Skeletal muscle tissue (tissue), 4 donors: ENCODE results near the gene ARL6IP4. TPM values are rescaled to one million over a fixed set of nuclear protein-coding genes. Genes with fewer than 3 reads are reported as not detected.

Experiments
- H3K27ac ChIP-seq: one replicate; pipeline ENCODE4 v1.7.0; 2013; ENCODE audit warnings: mild to moderate bottlenecking, low read depth, low read length, inconsistent platforms
- H3K27me3 ChIP-seq, 3 donors: one replicate each; pipeline ENCODE4 v1.7.0; 2013; ENCODE audit warnings: low read length in 3 of 3; ENCODE audit not compliant: control insufficient read depth in 3 of 3, insufficient read depth in 3 of 3
- H3K36me3 ChIP-seq, 3 donors: one replicate each; pipeline ENCODE4 v1.7.0; 2013; ENCODE audit warnings: low read length in 3 of 3; ENCODE audit not compliant: control insufficient read depth in 3 of 3, insufficient read depth in 3 of 3
- H3K4me1 ChIP-seq, 3 donors: one replicate each; pipeline ENCODE4 v1.7.0; 2013; ENCODE audit warnings: low read length in 3 of 3, mild to moderate bottlenecking in 3 of 3; ENCODE audit not compliant: control insufficient read depth in 3 of 3, insufficient read depth in 3 of 3
- H3K4me3 ChIP-seq, 3 donors: one replicate each; pipeline ENCODE4 v1.7.0; 2013; ENCODE audit warnings: low read length in 3 of 3
- H3K9ac ChIP-seq, 3 donors: one replicate each; pipeline ENCODE4 v1.7.0; 2013; ENCODE audit warnings: low read length in 3 of 3, mild to moderate bottlenecking in 3 of 3, moderate library complexity in 2 of 3, low read depth in 1 of 3
- H3K9me3 ChIP-seq, 3 donors: one replicate each; pipeline ENCODE4 v1.7.0; 2013; ENCODE audit warnings: low read length in 3 of 3; ENCODE audit not compliant: control insufficient read depth in 3 of 3
- total RNA-seq: library from RNA; depleted of rRNA; stranded (reverse); fragments of >200 nt; gene quantifications from one replicate; pipeline ENCODE4 v1.2.3, GENCODE V29; 2014
- donor health status: Osteomylitis.

The ARL6IP4 gene
- total RNA-seq, 1 donor from 2014 or later, result 93.4 TPM

DNA sequence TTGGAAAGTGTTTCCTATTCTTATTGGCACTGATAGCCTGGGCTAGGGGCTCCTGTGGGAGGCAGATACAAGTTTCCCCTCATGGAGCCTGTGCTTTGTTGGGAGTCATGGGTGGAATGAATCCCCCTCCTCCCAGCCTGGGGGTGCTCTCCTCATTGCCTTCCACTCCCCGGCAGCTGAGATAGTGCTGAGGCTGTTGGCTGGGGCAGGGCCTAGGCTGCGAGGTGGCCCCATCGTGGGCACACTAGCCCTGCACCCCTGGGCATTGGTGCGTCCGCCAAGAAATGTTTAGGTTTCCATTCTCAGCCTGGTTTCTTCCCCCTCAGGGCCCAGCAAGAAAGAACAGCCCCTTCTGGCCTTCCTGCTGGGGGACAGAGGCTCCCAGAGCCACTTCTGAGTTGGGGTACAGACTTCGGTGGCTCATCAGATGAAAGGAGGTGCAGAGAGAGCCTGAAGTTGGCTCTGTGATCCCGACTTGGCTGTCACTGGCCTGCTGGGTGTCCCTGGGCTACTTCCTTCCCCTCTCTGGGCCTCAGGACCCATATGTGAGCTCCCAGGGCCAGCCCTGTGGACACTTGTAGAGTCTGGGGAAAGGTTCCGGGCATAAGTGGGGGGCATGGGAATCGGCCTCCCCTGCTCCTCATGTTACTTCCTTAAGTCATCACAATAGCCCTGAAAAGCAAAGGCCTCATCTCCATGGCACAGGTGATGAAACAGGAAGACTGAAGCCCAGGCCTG is 2.7 kb upstream of the ARL6IP4 start:
- H3K27me3 ChIP-seq, result no peaks in the 10 kb centered on the region

GRCh38 chr12:122978507-122978955 is 1.9 kb upstream of the ARL6IP4 start:
- Histone ChIP-seq H3K9me3 (no peaks in the 10 kb centered on the region), H3K27me3 (no peaks in the 10 kb centered on the region), H3K27ac (no peak overlapping the region), H3K4me1 (peaks cover 70 to 85% (median 72%) of the 10 kb centered on the region in 3 donors), H3K9ac (peak overlapping the region in 1 of 3 donors; percentile 45), H3K36me3 (peaks cover 15 to 26% (median 21%) of the 10 kb centered on the region in 3 donors), H3K4me3 (no peak overlapping the region)

More for the DNA sequence above, 2.7 kb upstream of the ARL6IP4 start:
- H3K4me1 ChIP-seq, result peaks cover 65 to 79% (median 65%) of the 10 kb centered on the region in 3 donors
- no peak overlapping the region for H3K4me3 ChIP-seq
- no peaks in the 10 kb centered on the region for H3K9me3 ChIP-seq
- H3K9ac ChIP-seq, result peak overlapping the region in 1 of 3 donors; percentile 45
- H3K36me3 ChIP-seq, result peaks cover 9 to 19% (median 15%) of the 10 kb centered on the region in 3 donors
- no peak overlapping the region for H3K27ac ChIP-seq

DNA sequence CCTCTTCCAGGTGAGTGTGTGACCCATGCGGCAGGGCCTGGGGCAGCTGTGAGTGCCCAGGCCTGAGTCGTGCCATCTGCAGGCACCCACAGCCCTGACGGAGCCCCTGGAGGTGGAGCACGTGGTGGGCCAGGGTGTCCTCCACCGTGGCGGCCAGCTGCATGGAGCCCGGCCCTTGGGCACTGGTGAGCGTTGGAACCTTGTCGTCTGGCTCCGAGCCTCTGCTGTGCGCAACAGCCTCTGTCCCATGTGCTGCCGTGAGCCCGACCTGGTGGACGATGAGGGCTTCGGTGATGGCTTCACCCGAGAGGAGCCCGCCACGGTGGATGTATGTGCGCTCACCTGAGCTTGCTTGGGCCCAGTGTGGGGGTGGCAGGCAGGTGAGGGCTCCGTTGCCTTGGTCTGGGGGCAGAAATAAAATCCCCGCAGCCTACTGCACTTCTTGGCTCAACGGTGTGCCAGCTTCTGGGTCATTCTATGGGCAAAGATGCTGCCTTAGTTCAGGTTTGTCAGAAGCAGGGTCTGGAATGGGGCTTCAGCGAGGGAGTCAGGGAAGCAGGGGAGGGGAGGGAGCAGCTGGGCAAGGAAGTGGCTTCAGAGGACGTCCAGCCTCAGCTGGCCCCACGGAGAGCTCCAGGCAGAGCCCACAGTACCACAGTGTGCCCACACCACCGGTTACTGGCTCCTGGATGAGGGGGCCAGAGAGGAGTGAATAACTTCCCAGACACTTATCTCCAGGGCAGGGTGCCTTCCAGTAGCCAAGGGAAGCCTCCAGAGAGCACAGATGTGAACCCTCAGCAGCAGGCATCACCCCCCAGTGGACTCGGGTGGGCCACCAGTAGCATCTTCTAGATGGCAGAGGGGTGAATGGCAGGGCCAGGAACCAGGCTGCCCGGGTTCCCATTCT is 1.2 kb upstream of the ARL6IP4 start:
- H3K9ac ChIP-seq, result peak overlapping the region; percentile 83 to 94 (median 94)
- no peaks in the 10 kb centered on the region for H3K27me3 ChIP-seq
- H3K4me1 ChIP-seq, result peaks cover 73 to 86% (median 74%) of the 10 kb centered on the region in 3 donors
- peaks cover 15 to 26% (median 21%) of the 10 kb centered on the region in 3 donors for H3K36me3 ChIP-seq
- no peaks in the 10 kb centered on the region for H3K9me3 ChIP-seq
- no peak overlapping the region for H3K27ac ChIP-seq
- H3K4me3 ChIP-seq, result peak overlapping the region; percentile 92 to 95 (median 92)

DNA sequence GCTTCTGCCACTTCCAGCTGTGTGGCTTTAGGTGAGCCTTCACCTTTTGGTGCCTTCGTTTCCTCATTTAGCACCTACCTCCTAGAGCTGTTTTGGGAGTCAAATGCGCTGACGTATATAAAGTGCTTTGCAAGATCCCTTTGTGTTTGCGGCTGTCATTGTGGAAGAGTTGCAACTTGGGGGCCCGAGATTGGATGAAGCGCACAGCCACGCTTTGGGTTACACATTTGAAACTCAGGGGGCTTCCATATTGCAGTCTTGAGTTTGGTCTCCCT is 636 bp upstream of the ARL6IP4 start:
- Histone ChIP-seq H3K9ac (peak overlapping the region; percentile 83 to 94 (median 94)), H3K36me3 (peaks cover 15 to 26% (median 21%) of the 10 kb centered on the region in 3 donors), H3K27ac (peak overlapping the region; percentile 80), H3K4me1 (peaks cover 78 to 90% (median 79%) of the 10 kb centered on the region in 3 donors), H3K4me3 (peak overlapping the region; percentile 92 to 95 (median 92)), H3K9me3 (no peaks in the 10 kb centered on the region), H3K27me3 (no peaks in the 10 kb centered on the region)

GRCh38 chr12:122981036-122981471 is 573 bp downstream of the ARL6IP4 start:
- Histone ChIP-seq H3K4me3 (peak overlapping the region; percentile 92 to 95 (median 92)), H3K27ac (peak overlapping the region; percentile 80), H3K9me3 (no peaks in the 10 kb centered on the region), H3K4me1 (peaks cover 75 to 88% (median 77%) of the 10 kb centered on the region in 3 donors), H3K36me3 (peaks cover 15 to 32% (median 21%) of the 10 kb centered on the region in 3 donors), H3K9ac (peak overlapping the region; percentile 83 to 94 (median 94)), H3K27me3 (no peaks in the 10 kb centered on the region)

- H3K4me1 ChIP-seq, result peaks cover 67 to 80% (median 69%) of the 10 kb centered on the region in 3 donors
- H3K4me3 ChIP-seq, result peak overlapping the region; percentile 92 to 95 (median 92)
- H3K27me3 ChIP-seq, result no peaks in the 10 kb centered on the region
- peak overlapping the region; percentile 83 to 94 (median 94) for H3K9ac ChIP-seq
- peaks cover 18 to 31% (median 23%) of the 10 kb centered on the region in 3 donors for H3K36me3 ChIP-seq
- H3K27ac ChIP-seq, result peak overlapping the region; percentile 80
- no peaks in the 10 kb centered on the region for H3K9me3 ChIP-seq
Measured at GRCh38 chr12:122981587-122982476, 1.4 kb downstream of the ARL6IP4 start.

- H3K4me1 ChIP-seq, result peaks cover 61 to 74% (median 63%) of the 10 kb centered on the region in 3 donors
- peak overlapping the region; percentile 32 to 94 (median 68) for H3K9ac ChIP-seq
- no peak overlapping the region for H3K27ac ChIP-seq
- H3K27me3 ChIP-seq, result no peaks in the 10 kb centered on the region
- H3K9me3 ChIP-seq, result no peaks in the 10 kb centered on the region
- H3K36me3 ChIP-seq, result peaks cover 22 to 34% (median 27%) of the 10 kb centered on the region in 3 donors
- peak overlapping the region in 2 of 3 donors; percentile 22 to 92 for H3K4me3 ChIP-seq
Measured at GRCh38 chr12:122982477-122982815, 2.0 kb downstream of the ARL6IP4 start.

- Histone ChIP-seq H3K4me3 (no peak overlapping the region), H3K27me3 (no peaks in the 10 kb centered on the region), H3K9me3 (no peaks in the 10 kb centered on the region), H3K36me3 (peaks cover 24 to 41% (median 34%) of the 10 kb centered on the region in 3 donors), H3K9ac (peak overlapping the region in 1 of 3 donors; percentile 45), H3K27ac (no peak overlapping the region), H3K4me1 (peaks cover 54 to 67% (median 59%) of the 10 kb centered on the region in 3 donors)
Measured at GRCh38 chr12:122982963-122983788, 2.7 kb downstream of the ARL6IP4 start.
